ENCODE data around the gene YWHAG.

The YWHAG gene

GRCh38 chr7:76356823-76357222, 2.0 kb downstream of the YWHAG start:
- Histone ChIP-seq H3K27ac (ENCODE audit: low read depth, low read length, poor library complexity, severe bottlenecking) (no peak overlapping the region), H2AFZ (ENCODE audit: low read length) (no peak overlapping the region), H3K4me2 (ENCODE audit: low read length) (peak overlapping the region; percentile 78), H3K4me1 (ENCODE audit: insufficient read depth, low read length, severe bottlenecking) (peaks cover 31% of the 10 kb centered on the region), H3F3A (ENCODE audit: insufficient read depth, low read length) (no peaks in the 10 kb centered on the region), H3K27me3 (ENCODE audit: insufficient read depth, low read length) (no peaks in the 10 kb centered on the region), H4K20me1 (ENCODE audit: insufficient read depth, low read length) (peaks cover 1% of the 10 kb centered on the region), H3K9me2 (ENCODE audit: low read depth, low read length) (no peaks in the 10 kb centered on the region), H3K4me3 (ENCODE audit: low read depth, low read length, poor library complexity, severe bottlenecking) (peak overlapping the region; percentile 96), H3K79me2 (ENCODE audit: insufficient read depth, low read length) (peaks cover 68% of the 10 kb centered on the region), H3K9me3 (ENCODE audit: low read length) (0 out of 2 replicates have a peak, but pooled peaks cover 3% of the 10 kb centered on the region), H3K9ac (ENCODE audit: low read length) (peak overlapping the region; percentile 96), H3K36me3 (ENCODE audit: insufficient read depth, low read length) (peaks cover 61% of the 10 kb centered on the region)
- TF ChIP-seq EZH2 (IDR thresholded peaks at IDR 0.05; ENCODE audit: borderline replicate concordance, low read length) (no peak), CTCF (IDR thresholded peaks at IDR 0.05; ENCODE audit: low read length) (no peak)

- no peaks in the 10 kb centered on the region for H3K27me3 ChIP-seq (ENCODE audit: insufficient read depth, low read length)
- 0 out of 2 replicates have a peak, but pooled peaks cover 3% of the 10 kb centered on the region for H3K9me3 ChIP-seq (ENCODE audit: low read length)
- peaks cover 75% of the 10 kb centered on the region for H3K79me2 ChIP-seq (ENCODE audit: insufficient read depth, low read length)
- H3F3A ChIP-seq (ENCODE audit: insufficient read depth, low read length): no peaks in the 10 kb centered on the region
- H4K20me1 ChIP-seq (ENCODE audit: insufficient read depth, low read length): peaks cover 5% of the 10 kb centered on the region
- peaks cover 31% of the 10 kb centered on the region for H3K4me1 ChIP-seq (ENCODE audit: insufficient read depth, low read length, severe bottlenecking)
- H3K36me3 ChIP-seq (ENCODE audit: insufficient read depth, low read length): peaks cover 68% of the 10 kb centered on the region
- H3K4me3 ChIP-seq (ENCODE audit: low read depth, low read length, poor library complexity, severe bottlenecking): peak overlapping the region; percentile 96
- H3K27ac ChIP-seq (ENCODE audit: low read depth, low read length, poor library complexity, severe bottlenecking): no peak overlapping the region
- H2AFZ ChIP-seq (ENCODE audit: low read length): no peak overlapping the region
- TF ChIP-seq EZH2 (IDR thresholded peaks at IDR 0.05; ENCODE audit: borderline replicate concordance, low read length) (no peak), CTCF (IDR thresholded peaks at IDR 0.05; ENCODE audit: low read length) (no peak)
- H3K9me2 ChIP-seq (ENCODE audit: low read depth, low read length): no peaks in the 10 kb centered on the region
- peak overlapping the region; percentile 78; the same call in 1 of the 2 replicates for H3K4me2 ChIP-seq (ENCODE audit: low read length)
- H3K9ac ChIP-seq (ENCODE audit: low read length): no peak overlapping the region
Observed at GRCh38 chr7:76356115-76356514, 2.7 kb downstream of the YWHAG start.

- H3K27ac ChIP-seq (ENCODE audit: low read depth, low read length, poor library complexity, severe bottlenecking): no peak overlapping the region
- H3F3A ChIP-seq (ENCODE audit: insufficient read depth, low read length): no peaks in the 10 kb centered on the region
Observed at GRCh38 chr7:76354981-76355730, 3.6 kb downstream of the YWHAG start.

More at GRCh38 chr7:76354981-76355730, 3.6 kb downstream of the YWHAG start:
- TF ChIP-seq CTCF (IDR thresholded peaks at IDR 0.05; ENCODE audit: low read length) (no peak), EZH2 (IDR thresholded peaks at IDR 0.05; ENCODE audit: borderline replicate concordance, low read length) (no peak)
- H3K9me2 ChIP-seq (ENCODE audit: low read depth, low read length): no peaks in the 10 kb centered on the region
- peaks cover 7% of the 10 kb centered on the region for H4K20me1 ChIP-seq (ENCODE audit: insufficient read depth, low read length)
- peaks cover 31% of the 10 kb centered on the region for H3K4me1 ChIP-seq (ENCODE audit: insufficient read depth, low read length, severe bottlenecking)
- peaks cover 85% of the 10 kb centered on the region for H3K79me2 ChIP-seq (ENCODE audit: insufficient read depth, low read length)
- 0 out of 2 replicates have a peak, but pooled peaks cover 3% of the 10 kb centered on the region for H3K9me3 ChIP-seq (ENCODE audit: low read length)
- H3K36me3 ChIP-seq (ENCODE audit: insufficient read depth, low read length): peaks cover 78% of the 10 kb centered on the region
- no peak overlapping the region for H2AFZ ChIP-seq (ENCODE audit: low read length)
- H3K4me2 ChIP-seq (ENCODE audit: low read length): peak overlapping the region; percentile 78; the same call in 1 of the 2 replicates
- H3K4me3 ChIP-seq (ENCODE audit: low read depth, low read length, poor library complexity, severe bottlenecking): no peak overlapping the region
- no peak overlapping the region for H3K9ac ChIP-seq (ENCODE audit: low read length)
- H3K27me3 ChIP-seq (ENCODE audit: insufficient read depth, low read length): no peaks in the 10 kb centered on the region
